GM12874 (cell line): ENCODE results near the gene EEPD1.

Source experiments
- CTCF ChIP-seq: IDR thresholded peaks from 2 replicates; pipeline ENCODE4 v1.5.1; 2011; ENCODE audit warnings: low read depth, mild to moderate bottlenecking, control low read depth, low read length, moderate library complexity; ENCODE audit not compliant: insufficient read depth

The EEPD1 gene

GRCh38 chr7:36209814-36210183 is 56.7 kb downstream of the EEPD1 start:
- TF ChIP-seq CTCF: no peak

- no peak for TF ChIP-seq CTCF
Observed at GRCh38 chr7:36210291-36210922, 57.4 kb downstream of the EEPD1 start.

GRCh38 chr7:36214608-36215456 is 61.8 kb downstream of the EEPD1 start:
- TF ChIP-seq CTCF: no peak

- TF ChIP-seq CTCF: no peak
Observed at GRCh38 chr7:36215457-36215765, 62.4 kb downstream of the EEPD1 start.

GRCh38 chr7:36216063-36216684 is 63.1 kb downstream of the EEPD1 start:
- TF ChIP-seq CTCF: no peak

GRCh38 chr7:36217211-36217960 is 64.3 kb downstream of the EEPD1 start:
- TF ChIP-seq CTCF: no peak

GRCh38 chr7:36217961-36218284 is 64.9 kb downstream of the EEPD1 start:
- TF ChIP-seq CTCF: no peak
